NCI-H2107 treated with DMSO at 0.1 percent for 48 hours (cell line): Measurements from ENCODE around the gene ACTN4.

ENCODE experiments used
- DNase-seq: peaks from one replicate; lab custom pipeline; 2025; ENCODE audit not compliant: unreplicated experiment; lab: John Stamatoyannopoulos, UW

Gene ACTN4

GRCh38 chr19:38722947-38723605 is 75.6 kb downstream of the ACTN4 start:
- DNase-seq = no peak

DNA sequence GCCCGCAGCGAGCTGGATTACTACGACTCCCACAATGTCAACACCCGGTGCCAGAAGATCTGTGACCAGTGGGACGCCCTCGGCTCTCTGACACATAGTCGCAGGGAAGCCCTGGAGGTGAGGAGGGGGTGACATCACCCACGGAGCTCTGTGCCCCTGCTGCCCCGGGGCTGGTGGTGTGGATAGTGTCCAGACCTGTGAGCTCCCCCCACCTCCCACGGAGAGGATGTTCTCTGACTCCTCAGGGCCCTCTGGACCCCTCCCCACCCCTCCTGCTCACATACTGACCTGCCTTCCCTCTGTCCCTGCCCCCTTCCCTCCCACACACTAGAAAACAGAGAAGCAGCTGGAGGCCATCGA is 76.1 kb downstream of the ACTN4 start:
- DNase-seq = no peak

- DNase-seq = no peak
Measured at GRCh38 chr19:38723990-38724854, 76.8 kb downstream of the ACTN4 start.

- DNase-seq = no peak
Measured at GRCh38 chr19:38725469-38726283, 78.2 kb downstream of the ACTN4 start.

DNA sequence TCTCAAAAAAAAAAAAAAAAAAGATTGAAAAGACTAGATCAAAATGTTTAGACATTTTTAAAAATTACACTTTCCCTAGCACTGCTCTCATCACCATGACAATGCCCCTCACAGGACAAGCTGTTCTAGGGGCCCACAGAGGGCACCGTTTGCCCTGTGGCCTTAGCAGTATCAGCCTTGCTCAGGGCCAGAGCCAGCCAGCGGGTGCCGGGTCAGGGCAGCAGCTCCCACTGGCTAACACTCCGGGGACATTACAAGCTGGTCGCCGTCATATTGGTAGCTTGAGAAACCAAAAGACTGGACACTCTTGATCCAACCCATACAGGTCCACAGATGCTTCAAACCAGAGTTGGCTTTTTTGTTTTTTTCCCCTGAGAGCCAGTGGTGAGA is 78.8 kb downstream of the ACTN4 start:
- DNase-seq = no peak

- DNase-seq = no peak
Measured at GRCh38 chr19:38726761-38727301, 79.4 kb downstream of the ACTN4 start.

- DNase-seq = no peak
Measured at GRCh38 chr19:38727306-38727867, 79.9 kb downstream of the ACTN4 start.

- DNase-seq = no peak
Measured at GRCh38 chr19:38727868-38728660, 80.6 kb downstream of the ACTN4 start.

DNA sequence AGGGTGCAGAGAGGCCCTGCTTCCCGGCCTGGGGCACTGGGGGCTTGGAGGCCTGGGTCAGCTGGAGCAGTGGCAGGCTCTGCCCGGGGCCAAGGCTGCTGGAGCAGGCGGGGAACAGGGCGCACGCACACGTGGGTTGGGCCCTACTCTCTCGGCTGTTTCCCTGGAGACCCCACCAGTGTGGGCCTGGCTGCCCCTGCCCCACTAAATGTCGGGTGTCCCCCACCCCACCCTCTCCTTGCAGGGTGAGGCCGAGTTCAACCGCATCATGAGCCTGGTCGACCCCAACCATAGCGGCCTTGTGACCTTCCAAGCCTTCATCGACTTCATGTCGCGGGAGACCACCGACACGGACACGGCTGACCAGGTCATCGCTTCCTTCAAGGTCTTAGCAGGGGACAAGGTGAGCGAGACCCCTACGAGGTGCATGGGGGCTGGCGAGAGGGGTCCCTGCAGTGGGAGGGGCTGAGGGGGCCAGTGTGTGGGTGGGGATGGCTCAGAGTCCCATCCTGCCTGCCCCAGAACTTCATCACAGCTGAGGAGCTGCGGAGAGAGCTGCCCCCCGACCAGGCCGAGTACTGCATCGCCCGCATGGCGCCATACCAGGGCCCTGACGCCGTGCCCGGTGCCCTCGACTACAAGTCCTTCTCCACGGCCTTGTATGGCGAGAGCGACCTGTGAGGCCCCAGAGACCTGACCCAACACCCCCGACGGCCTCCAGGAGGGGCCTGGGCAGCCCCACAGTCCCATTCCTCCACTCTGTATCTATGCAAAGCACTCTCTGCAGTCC is 81.5 kb downstream of the ACTN4 start:
- DNase-seq = no peak

DNA sequence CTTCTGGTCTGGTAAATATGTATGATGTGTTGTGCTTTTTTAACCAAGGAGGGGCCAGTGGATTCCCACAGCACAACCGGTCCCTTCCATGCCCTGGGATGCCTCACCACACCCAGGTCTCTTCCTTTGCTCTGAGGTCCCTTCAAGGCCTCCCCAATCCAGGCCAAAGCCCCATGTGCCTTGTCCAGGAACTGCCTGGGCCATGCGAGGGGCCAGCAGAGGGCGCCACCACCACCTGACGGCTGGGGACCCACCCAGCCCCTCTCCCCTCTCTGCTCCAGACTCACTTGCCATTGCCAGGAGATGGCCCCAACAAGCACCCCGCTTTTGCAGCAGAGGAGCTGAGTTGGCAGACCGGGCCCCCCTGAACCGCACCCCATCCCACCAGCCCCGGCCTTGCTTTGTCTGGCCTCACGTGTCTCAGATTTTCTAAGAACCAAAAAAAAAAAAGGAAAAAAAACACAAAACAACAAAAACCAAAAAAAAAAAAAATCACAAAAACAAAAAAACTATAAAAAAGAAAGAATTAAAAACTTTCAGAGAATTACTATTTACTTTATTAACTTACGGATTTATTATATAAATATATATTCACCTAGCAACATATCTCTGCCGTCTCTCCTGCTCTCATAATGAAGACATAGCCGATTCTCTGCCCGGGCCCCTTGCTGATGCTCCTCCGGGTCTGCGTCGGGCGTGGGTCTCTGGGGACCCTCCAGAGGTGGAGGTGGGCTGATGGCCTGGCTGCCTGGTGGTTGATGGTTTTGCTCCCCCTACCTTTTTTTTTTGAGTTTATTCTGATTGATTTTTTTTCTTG is 82.4 kb downstream of the ACTN4 start:
- DNase-seq = no peak

DNA sequence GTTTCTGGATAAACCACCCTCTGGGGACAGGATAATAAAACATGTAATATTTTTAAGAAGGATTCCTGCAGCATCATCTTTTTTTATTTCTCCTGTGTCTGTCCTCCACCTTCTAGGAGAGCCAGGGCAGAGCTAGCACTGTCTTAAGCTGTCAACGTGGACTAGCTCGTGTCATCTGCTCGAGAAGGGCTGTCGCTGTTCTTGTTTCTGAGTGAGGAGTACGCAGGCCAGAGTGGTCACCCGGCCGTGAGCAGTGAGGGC is 83.0 kb downstream of the ACTN4 start:
- no peak for DNase-seq

- DNase-seq = no peak
Measured at GRCh38 chr19:38730731-38731589, 83.5 kb downstream of the ACTN4 start.

DNA sequence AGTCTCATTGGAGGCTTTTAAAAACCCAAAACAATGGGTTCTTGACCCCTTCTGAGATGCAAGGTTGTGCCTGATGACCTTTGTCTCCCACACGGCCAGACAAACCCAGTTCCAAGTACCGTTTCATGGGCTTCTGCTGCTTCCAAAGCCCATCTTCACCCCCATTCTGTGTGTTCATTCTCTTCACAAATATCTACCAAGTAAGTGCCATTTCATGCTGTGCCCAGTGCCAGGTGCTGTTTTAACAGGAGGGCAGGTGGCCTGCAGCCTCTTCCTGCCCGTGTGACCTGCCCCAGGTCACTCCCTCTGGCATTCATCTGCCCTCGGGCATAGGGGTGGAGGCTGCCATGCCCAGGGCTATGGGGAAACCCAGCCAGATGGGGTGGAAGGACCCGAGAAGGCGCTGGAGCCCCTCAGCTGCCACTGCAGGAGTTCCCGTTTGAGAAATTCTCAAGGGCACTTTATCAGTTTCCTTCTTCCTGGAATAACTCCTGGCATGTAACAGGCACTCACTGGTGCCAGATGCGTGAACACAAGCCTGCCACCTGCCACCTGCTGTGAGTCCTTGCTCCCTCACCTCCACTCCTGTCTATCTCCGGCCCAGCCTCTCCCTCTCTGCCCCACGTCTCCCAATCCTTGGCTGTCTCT is 84.3 kb downstream of the ACTN4 start:
- DNase-seq = no peak

- DNase-seq = no peak
Measured at GRCh38 chr19:38733241-38733492, 85.7 kb downstream of the ACTN4 start.

DNA sequence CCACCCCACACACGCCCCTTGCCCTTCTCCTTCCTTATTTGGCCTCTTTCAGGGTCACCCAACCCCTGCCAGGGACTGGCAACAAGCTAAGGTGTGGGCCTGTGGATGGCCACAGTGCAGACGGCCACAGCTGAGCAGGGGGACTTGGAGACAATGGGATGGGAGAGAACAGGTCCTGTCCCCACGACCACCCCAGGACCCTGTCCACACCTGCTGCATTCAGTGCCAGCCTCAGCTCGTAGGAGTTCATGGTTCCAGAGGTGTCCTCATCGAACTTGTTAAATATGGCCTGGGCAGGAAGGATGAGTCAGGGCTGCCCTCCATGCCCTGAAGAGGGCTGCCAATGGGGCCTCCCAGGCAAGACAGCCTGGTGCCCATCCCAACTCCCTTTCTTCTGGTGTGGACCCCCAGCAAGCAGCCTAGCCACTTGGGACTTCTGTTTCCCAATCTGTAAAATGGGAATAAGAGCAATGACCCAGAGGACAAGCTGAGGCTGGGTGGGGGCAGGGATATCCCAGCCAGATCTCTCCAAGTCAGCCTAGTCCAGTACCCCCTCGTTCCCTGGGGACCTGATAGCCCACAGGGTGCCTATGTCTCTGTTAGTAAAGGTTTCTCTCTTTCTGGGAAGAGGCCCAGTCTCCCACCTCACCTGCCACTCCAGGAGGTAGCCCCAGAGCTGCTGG is 86.2 kb downstream of the ACTN4 start:
- no peak for DNase-seq

GRCh38 chr19:38734176-38734425 is 86.7 kb downstream of the ACTN4 start:
- DNase-seq = no peak

DNA sequence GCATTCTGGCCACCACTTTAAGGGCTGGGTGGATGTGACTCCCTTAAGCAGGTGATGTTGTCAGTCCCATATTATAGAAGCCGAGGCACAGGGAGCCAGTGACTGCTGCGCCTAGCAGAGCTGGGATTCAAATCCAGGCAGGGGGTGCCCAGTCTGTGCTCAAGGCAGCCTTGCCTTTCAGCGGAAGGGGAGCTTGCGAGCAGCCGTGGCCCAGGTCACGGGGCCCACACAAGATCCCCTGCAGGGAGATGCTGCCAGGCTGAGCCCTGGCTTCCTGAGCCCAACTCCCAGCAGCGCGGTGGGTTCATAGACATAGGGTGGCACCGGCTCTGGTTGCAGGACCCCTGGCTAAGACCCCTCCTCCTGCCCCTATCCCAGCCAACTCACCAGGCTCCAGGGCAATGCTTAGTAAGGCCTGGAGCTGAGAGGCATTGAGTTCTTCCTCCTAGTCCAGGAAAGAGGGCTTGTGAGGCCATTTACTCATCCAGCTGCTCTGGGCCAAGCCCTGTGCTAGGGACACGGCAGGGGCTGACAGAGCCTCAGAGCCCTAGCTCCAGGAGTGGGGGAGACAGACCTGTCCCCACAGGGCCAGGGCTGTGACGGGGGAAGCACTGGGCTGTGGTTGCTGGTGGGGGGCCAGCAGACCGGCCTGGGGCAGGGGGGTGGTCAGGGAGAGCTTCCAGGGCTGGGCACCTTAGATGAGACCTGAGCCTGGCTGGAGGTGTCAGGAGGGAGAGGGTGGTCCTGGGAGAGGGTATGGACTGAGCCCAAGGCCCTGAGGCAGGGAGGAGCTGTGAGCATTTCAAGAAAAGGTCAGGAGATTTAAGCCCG is 87.2 kb downstream of the ACTN4 start:
- no peak for DNase-seq
